HepG2 (cell line): ENCODE results near the gene SIGLEC1. TPM values are rescaled to one million over a fixed set of nuclear protein-coding genes. Genes with fewer than 3 reads are reported as not detected.

Source experiments
- ETS1 ChIP-seq: sonication (generic); formaldehyde crosslinking; IDR thresholded peaks from 2 replicates; pipeline ENCODE4 v1.4.0; 2020; ENCODE audit warnings: missing genetic modification reagents
- GRHL1 ChIP-seq: sonication (generic); formaldehyde crosslinking; conservative IDR thresholded peaks from 2 replicates; pipeline ENCODE4 v1.8.0; 2022; ENCODE audit warnings: missing genetic modification reagents
- HBP1 ChIP-seq: IDR thresholded peaks from 2 replicates; pipeline ENCODE4 v1.6.1; 2016; ENCODE audit warnings: low read depth, control low read depth
- KLF9 ChIP-seq: IDR thresholded peaks from 2 replicates; pipeline ENCODE4 v1.6.1; 2016; ENCODE audit warnings: low read depth
- MAFK ChIP-seq, 2 experiments: IDR thresholded peaks in 1 of 2; conservative IDR thresholded peaks in 1 of 2; 2 replicates each; pipeline ENCODE4 v1.6.1; 2011; ENCODE audit warnings: improper control_type of control experiment in 2 of 2, low read length in 2 of 2
- NFE2L2 ChIP-seq: fragments of 150-350 bp; IDR thresholded peaks from 2 replicates; pipeline ENCODE4 v1.6.1; 2014; ENCODE audit warnings: low read length
- SOX13 ChIP-seq, 3 experiments: fragments of 450-650 bp in 1 of 3; sonication (generic) in 1 of 3; formaldehyde crosslinking in 1 of 3; IDR thresholded peaks in 2 of 3; conservative IDR thresholded peaks in 1 of 3; 2 replicates each; pipeline versions ENCODE4 v1.5.0 to v1.6.1; 2016 to 2020; ENCODE audit warnings: antibody characterized with exemption in 1 of 3, mild to moderate bottlenecking in 1 of 3, missing compliant biosample characterization in 1 of 3, missing genetic modification reagents in 1 of 3, moderate library complexity in 1 of 3
- STAT6 ChIP-seq: sonication (generic); formaldehyde crosslinking; IDR thresholded peaks from 2 replicates; pipeline ENCODE4 v1.4.0; 2020; ENCODE audit warnings: missing genetic modification reagents, mild to moderate bottlenecking, borderline replicate concordance
- TBP ChIP-seq: sonication (generic); formaldehyde crosslinking; IDR thresholded peaks from 2 replicates; pipeline ENCODE4 v1.5.0; 2020; ENCODE audit warnings: missing genetic modification reagents
- TIGD3 ChIP-seq: sonication (generic); formaldehyde crosslinking; IDR thresholded peaks from 2 replicates; pipeline ENCODE4 v1.5.1; 2020; ENCODE audit warnings: mild to moderate bottlenecking, missing genetic modification reagents, borderline replicate concordance
- ZFP41 ChIP-seq: sonication (generic); formaldehyde crosslinking; IDR thresholded peaks from 2 replicates; pipeline ENCODE4 v1.4.0; 2020; ENCODE audit warnings: mild to moderate bottlenecking, missing genetic modification reagents, borderline replicate concordance
- ZMAT5 ChIP-seq: sonication (generic); formaldehyde crosslinking; IDR thresholded peaks from 2 replicates; pipeline ENCODE4 v1.5.0; 2020; ENCODE audit warnings: mild to moderate bottlenecking, low read depth, missing genetic modification reagents, borderline replicate concordance
- ZNF367 ChIP-seq: sonication (generic); formaldehyde crosslinking; IDR thresholded peaks from 2 replicates; pipeline ENCODE4 v1.4.0; 2020; ENCODE audit warnings: missing genetic modification reagents, borderline replicate concordance
- ZNF574 ChIP-seq: sonication (generic); formaldehyde crosslinking; IDR thresholded peaks from 2 replicates; pipeline ENCODE4 v1.4.0; 2020; ENCODE audit warnings: missing genetic modification reagents
- ZNF672 ChIP-seq: sonication (generic); formaldehyde crosslinking; IDR thresholded peaks from 2 replicates; pipeline ENCODE4 v1.8.1; 2022; ENCODE audit warnings: missing genetic modification reagents
- polyA plus RNA-seq, 8 experiments: library from polyadenylated mRNA; depleted of rRNA in 3 of 8; stranded (reverse) in 7 of 8; unstranded in 1 of 8; fragments of >200 nt; fragmentation: Illumina TruSeq in 4 of 8; extraction: Trizol in 4 of 8; gene quantifications; 2 replicates each; pipeline versions ENCODE4 v1.2.1 to v1.2.3, GENCODE V29; 2011 to 2016; ENCODE audit warnings: low read depth in 4 of 8, missing spikeins in 1 of 8, mixed read lengths in 1 of 8; ENCODE audit not compliant: insufficient read depth in 1 of 8
- total RNA-seq, 5 experiments: library from RNA; depleted of rRNA; stranded (reverse); fragments of >200 nt; fragmentation: Illumina TruSeq; extraction: Trizol; gene quantifications; 2 replicates each; pipeline ENCODE4 v1.2.3, GENCODE V29; 2016; ENCODE audit warnings: low read depth in 1 of 5

The SIGLEC1 gene
- total and polyA plus RNA-seq, 2 of the 13 experiments (the other 11 are each of a cell fraction or from before 2014, with no cell fraction given): 0.01 TPM; not detected in 1

- TF ChIP-seq ZNF574 (CRISPR knock-in tag) (0 out of 2 replicates have a peak, but pooled peaks have one; percentile 7), NFE2L2 (no peak), MAFK (conservative IDR thresholded peaks at IDR 0.05 in 1 of 2, IDR thresholded peaks at IDR 0.05 in 1 of 2; ENCODE audit: low read length in 2 of 2) (no peak), SOX13 (IDR thresholded peaks at IDR 0.05) (no peak), SOX13 (CRISPR knock-in tag; conservative IDR thresholded peaks at IDR 0.05 in 1 of 2, IDR thresholded peaks at IDR 0.05 in 1 of 2) (no peak), TIGD3 (CRISPR knock-in tag) (no peak), TBP (CRISPR knock-in tag) (no peak), ZMAT5 (CRISPR knock-in tag) (no peak), ZNF367 (CRISPR knock-in tag) (no peak), ETS1 (CRISPR knock-in tag) (no peak), KLF9 (CRISPR knock-in tag) (no peak), ZNF672 (CRISPR knock-in tag) (no peak), HBP1 (no peak), GRHL1 (no peak), STAT6 (CRISPR knock-in tag) (no peak), ZFP41 (CRISPR knock-in tag) (no peak)
Observed at GRCh38 chr20:3732327-3733118, 20.1 kb upstream of the SIGLEC1 start, which contains the start of gene HSPA12B (continued).
